HepG2 (cell line): Measurements from ENCODE around the gene ANKS4B. TPM values are rescaled to one million over a fixed set of nuclear protein-coding genes. Genes with fewer than 3 reads are reported as not detected.

ENCODE experiments used
- AFF4 ChIP-seq: sonication (generic); formaldehyde crosslinking; IDR thresholded peaks from 2 replicates; pipeline ENCODE4 v1.4.0; 2020; ENCODE audit warnings: missing genetic modification reagents
- ATF7 ChIP-seq, 2 experiments: fragments of 450-650 bp in 1 of 2; sonication (generic) in 1 of 2; formaldehyde crosslinking in 1 of 2; IDR thresholded peaks; 2 replicates each; pipeline versions ENCODE4 v1.4.0 to v1.6.1; 2016 to 2020; ENCODE audit warnings: antibody characterized with exemption in 1 of 2, mild to moderate bottlenecking in 1 of 2, missing genetic modification reagents in 1 of 2
- CENPT ChIP-seq: sonication (generic); formaldehyde crosslinking; IDR thresholded peaks from 2 replicates; pipeline ENCODE4 v1.8.0; 2022; ENCODE audit warnings: low read depth, mild to moderate bottlenecking, moderate library complexity, missing genetic modification reagents
- CREB1 ChIP-seq, 2 experiments: fragments of 450-650 bp in 1 of 2; IDR thresholded peaks; 2 replicates each; pipeline ENCODE4 v1.6.1; 2016 to 2017; ENCODE audit warnings: control low read depth in 1 of 2, mild to moderate bottlenecking in 1 of 2, missing compliant biosample characterization in 1 of 2, missing genetic modification characterization in 1 of 2
- NR3C1 ChIP-seq: sonication (generic); formaldehyde crosslinking; IDR thresholded peaks from 2 replicates; pipeline ENCODE4 v1.4.0; 2020; ENCODE audit warnings: missing genetic modification reagents
- PHB2 ChIP-seq: fragments of 450-650 bp; IDR thresholded peaks from 2 replicates; pipeline ENCODE4 v1.6.1; 2018; ENCODE audit not compliant: partially characterized antibody
- PHF8 ChIP-seq: sonication (generic); formaldehyde crosslinking; IDR thresholded peaks from 2 replicates; pipeline ENCODE4 v1.5.0; 2020; ENCODE audit warnings: missing genetic modification reagents
- POLR2AphosphoS5 ChIP-seq: IDR thresholded peaks from 2 replicates; pipeline ENCODE4 v1.6.1; 2012; ENCODE audit warnings: low read depth, low read length
- PRDM15 ChIP-seq: sonication (generic); formaldehyde crosslinking; IDR thresholded peaks from 2 replicates; pipeline ENCODE4 v1.4.0; 2020; ENCODE audit warnings: missing genetic modification reagents
- RNF2 ChIP-seq: fragments of 450-650 bp; conservative IDR thresholded peaks from 2 replicates; pipeline ENCODE4 v1.6.1; 2016; ENCODE audit warnings: low read depth
- TEAD3 ChIP-seq: optimal IDR thresholded peaks from 2 replicates; pipeline ENCODE3; 2016; ENCODE audit warnings: borderline replicate concordance
- TEF ChIP-seq: sonication (generic); formaldehyde crosslinking; IDR thresholded peaks from 2 replicates; pipeline ENCODE4 v1.5.0; 2020; ENCODE audit warnings: missing genetic modification reagents
- ZBTB26 ChIP-seq: IDR thresholded peaks from 2 replicates; pipeline ENCODE4 v1.6.1; 2016; ENCODE audit warnings: missing compliant biosample characterization, missing genetic modification reagents, borderline replicate concordance
- ZBTB33 ChIP-seq: sonication (generic); formaldehyde crosslinking; IDR thresholded peaks from 2 replicates; pipeline ENCODE4 v1.4.0; 2020; ENCODE audit warnings: missing genetic modification reagents
- ZSCAN31 ChIP-seq: sonication (generic); formaldehyde crosslinking; IDR thresholded peaks from 2 replicates; pipeline ENCODE4 v1.5.0; 2020; ENCODE audit warnings: low read depth, mild to moderate bottlenecking, missing genetic modification reagents
- polyA plus RNA-seq, 8 experiments: library from polyadenylated mRNA; depleted of rRNA in 3 of 8; stranded (reverse) in 7 of 8; unstranded in 1 of 8; fragments of >200 nt; fragmentation: Illumina TruSeq in 4 of 8; extraction: Trizol in 4 of 8; gene quantifications; 2 replicates each; pipeline versions ENCODE4 v1.2.1 to v1.2.3, GENCODE V29; 2011 to 2016; ENCODE audit warnings: low read depth in 4 of 8, missing spikeins in 1 of 8, mixed read lengths in 1 of 8; ENCODE audit not compliant: insufficient read depth in 1 of 8
- total RNA-seq, 5 experiments: library from RNA; depleted of rRNA; stranded (reverse); fragments of >200 nt; fragmentation: Illumina TruSeq; extraction: Trizol; gene quantifications; 2 replicates each; pipeline ENCODE4 v1.2.3, GENCODE V29; 2016; ENCODE audit warnings: low read depth in 1 of 5

ANKS4B gene
- total and polyA plus RNA-seq, 2 of the 13 experiments (the other 11 are each of a cell fraction or from before 2014, with no cell fraction given) = 6.5 to 30.0 TPM

- peak; percentile 59 for TF ChIP-seq ZBTB33 (CRISPR knock-in tag)
- TF ChIP-seq NR3C1 = no peak
- no peak for TF ChIP-seq PRDM15 (CRISPR knock-in tag)
- TF ChIP-seq PHB2 = no peak
- no peak; the same call in 1 of the 2 replicates for TF ChIP-seq RNF2
- peak; percentile 87 for TF ChIP-seq ZBTB26 (CRISPR knock-in tag)
- TF ChIP-seq CREB1 (IDR thresholded peaks at IDR 0.05) = peak; percentile 73; the same call in 1 of the 2 replicates
- TF ChIP-seq CREB1 (CRISPR knock-in tag; IDR thresholded peaks at IDR 0.05) = peak; percentile 86
- no peak for TF ChIP-seq ATF7 (IDR thresholded peaks at IDR 0.05)
- 0 out of 2 replicates have a peak, but pooled peaks have one; percentile 61 for TF ChIP-seq ATF7 (CRISPR knock-in tag; IDR thresholded peaks at IDR 0.05)
- TF ChIP-seq TEF (CRISPR knock-in tag) = no peak
- no peak for TF ChIP-seq ZSCAN31 (CRISPR knock-in tag)
- TF ChIP-seq POLR2AphosphoS5 = peak; percentile 71
- peak; percentile 63; the same call in 1 of the 2 replicates for TF ChIP-seq PHF8 (CRISPR knock-in tag)
- TF ChIP-seq TEAD3 = peak; percentile 78
- peak; percentile 42; the same call in 1 of the 2 replicates for TF ChIP-seq AFF4 (CRISPR knock-in tag)
- no peak for TF ChIP-seq CENPT (CRISPR knock-in tag)
Observed at GRCh38 chr16:21260870-21261791, 27.6 kb downstream of the ANKS4B start (continued).
